Activated T-helper 1 cell treated with anti-CD3 and anti-CD28 coated beads, Interleukin-2, amount 50 U/mL, for 16 hours (primary cell): ENCODE measurements around the gene ABTB2.

ENCODE experiments used
- DNase-seq, 2 donors: peaks; one replicate each; pipeline ENCODE4 v3.0.0-alpha.2; 2020; ENCODE audit warnings: low read depth in 1 of 2, low spot score in 1 of 2

The ABTB2 gene

GRCh38 chr11:34292111-34292510, 65.7 kb downstream of the ABTB2 start:
- DNase-seq, result no peak

GRCh38 chr11:34290926-34291325, 66.9 kb downstream of the ABTB2 start:
- no peak for DNase-seq

- DNase-seq, result no peak
These were observed 69.3 kb downstream of the ABTB2 start for GRCh38 chr11:34288492-34288891.

GRCh38 chr11:34284811-34285481, 72.9 kb downstream of the ABTB2 start:
- no peak for DNase-seq

- DNase-seq, result no peak
These were observed 73.7 kb downstream of the ABTB2 start for GRCh38 chr11:34284156-34284555.

DNA sequence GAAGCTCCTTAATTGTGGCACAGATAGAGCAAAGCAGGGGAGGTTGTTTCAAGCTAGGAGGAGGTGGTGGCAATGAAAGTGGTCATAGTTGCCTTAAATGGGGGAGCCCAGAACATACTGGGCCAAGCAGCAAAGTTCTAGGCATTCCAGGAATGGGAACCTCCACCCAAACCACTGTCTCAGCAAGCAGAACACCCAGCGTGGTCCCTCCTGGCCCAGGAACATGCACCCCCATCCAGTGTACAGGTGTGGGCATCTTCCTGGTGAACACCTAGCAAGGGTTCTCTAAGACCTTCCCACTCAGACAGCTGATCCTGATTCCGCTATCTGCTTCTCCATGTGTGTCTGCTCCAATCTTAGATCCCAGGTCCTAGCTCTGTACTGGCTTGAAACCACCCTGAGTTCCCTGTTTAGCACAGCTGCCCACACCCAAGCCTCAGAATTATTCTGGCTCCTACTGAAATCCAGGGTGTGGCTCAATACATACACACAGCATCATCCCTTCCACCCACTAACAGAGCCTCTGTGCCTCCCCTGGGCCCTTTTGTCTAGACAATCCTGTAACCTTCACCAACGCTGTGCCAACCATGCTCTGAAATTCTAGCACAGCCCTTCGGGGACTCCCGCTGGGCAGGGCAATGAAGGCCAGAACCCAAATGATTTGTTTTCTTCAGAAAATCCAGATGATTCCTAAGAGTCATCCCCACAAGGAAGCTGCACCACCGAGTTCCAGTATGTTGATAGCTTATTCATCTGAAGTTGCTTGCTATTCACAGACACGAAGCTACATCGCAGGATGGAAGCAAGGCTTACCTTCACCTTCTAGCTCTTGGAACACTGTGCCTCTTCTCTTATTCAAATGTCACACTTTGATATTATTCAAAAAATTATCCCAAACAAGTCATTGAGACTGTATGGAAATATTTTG, 76.6 kb downstream of the ABTB2 start:
- no peak for DNase-seq

DNA sequence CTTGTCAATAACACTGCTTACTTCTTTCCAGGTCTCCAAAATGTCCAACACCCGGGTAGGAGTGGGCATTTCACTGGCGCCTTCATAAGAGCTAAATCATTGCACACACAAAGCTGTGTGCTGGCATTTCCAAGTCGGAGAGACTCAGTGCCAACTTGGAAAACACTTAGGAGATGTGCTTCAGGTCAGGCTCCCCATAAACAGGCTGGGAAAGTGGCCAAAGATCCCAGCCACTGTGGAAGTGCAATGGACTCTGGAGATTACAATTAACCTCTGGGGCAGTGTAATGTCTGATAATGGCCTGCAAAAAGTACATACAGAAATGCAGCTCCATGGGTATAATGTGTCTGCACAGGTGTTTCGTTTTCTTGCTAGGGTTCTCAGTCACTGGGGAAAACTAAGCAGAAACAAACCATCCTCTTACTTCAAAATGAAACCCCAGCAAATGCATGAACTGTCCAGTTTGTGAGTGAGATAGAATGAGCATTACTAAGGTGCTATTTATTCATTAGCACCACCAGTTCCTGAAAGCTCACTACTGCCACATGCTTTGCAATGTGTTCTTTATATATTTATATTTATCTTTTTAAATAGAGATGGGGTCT, 79.0 kb downstream of the ABTB2 start:
- no peak for DNase-seq

DNA sequence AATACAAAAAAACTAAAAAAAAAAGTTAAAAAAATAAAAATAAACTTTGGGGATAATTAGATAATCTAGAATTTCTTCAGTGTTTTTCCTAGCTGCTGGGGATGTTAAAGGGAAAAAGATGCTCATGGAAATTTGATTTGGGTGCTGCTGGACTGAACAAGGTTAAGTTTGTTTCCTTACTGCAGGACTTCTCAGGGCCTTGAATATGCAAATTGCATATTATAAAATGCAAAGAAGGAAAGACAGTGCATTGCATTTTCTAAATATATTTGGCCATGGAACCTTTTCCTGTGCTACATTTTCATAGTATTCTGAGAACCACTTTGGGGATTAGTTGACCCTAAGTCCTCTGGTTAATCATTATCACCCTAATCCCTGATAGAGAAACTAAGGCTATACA, 79.6 kb downstream of the ABTB2 start:
- DNase-seq, result no peak

DNA sequence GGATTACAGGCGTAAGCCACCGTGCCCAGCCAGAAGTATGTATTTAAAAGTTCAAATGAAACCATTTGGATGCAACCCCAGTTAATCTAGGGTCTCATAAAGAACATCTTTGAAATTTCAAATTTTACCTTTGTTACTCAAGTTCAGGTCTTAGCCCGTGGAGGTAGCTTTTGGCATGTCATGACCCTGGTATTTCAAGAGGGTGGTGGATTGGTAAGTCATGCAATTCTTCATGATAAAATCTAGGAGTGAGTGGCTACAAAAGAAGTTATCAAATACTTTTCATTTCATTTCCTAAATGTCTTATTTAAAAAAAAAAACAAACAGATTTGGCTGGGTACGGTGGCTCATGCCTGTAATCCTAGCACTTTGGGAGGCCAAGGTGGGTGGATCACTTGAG, 80.6 kb downstream of the ABTB2 start:
- DNase-seq, result no peak

DNA sequence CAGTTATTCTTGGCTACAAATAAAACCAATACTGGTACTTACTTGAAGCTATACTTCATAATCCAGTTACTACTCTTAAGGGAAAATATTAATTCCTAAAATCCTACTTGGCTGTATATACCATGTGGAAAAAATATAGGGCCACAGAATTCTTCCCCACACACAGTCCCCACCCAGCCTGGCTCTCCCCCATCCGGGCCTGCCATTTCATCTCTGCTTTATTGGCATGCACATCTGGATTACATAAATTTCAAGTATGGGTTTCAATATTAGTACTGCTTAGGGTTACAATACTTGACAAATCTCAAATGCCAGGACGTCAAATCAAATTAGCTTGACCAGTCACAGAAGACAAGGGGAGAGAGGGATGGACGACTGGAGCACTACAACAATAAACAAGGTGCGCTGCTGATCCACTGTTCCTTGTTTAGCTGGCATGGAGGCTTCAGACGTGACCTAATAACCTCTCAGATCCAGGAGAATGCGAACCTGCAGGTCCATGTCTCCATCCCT, 81.4 kb downstream of the ABTB2 start:
- no peak for DNase-seq

GRCh38 chr11:34275486-34275885, 82.3 kb downstream of the ABTB2 start:
- no peak for DNase-seq

- DNase-seq, result no peak
These were observed 83.0 kb downstream of the ABTB2 start for GRCh38 chr11:34274712-34275398.

- DNase-seq, result no peak
These were observed 84.7 kb downstream of the ABTB2 start for GRCh38 chr11:34273099-34273498.

DNA sequence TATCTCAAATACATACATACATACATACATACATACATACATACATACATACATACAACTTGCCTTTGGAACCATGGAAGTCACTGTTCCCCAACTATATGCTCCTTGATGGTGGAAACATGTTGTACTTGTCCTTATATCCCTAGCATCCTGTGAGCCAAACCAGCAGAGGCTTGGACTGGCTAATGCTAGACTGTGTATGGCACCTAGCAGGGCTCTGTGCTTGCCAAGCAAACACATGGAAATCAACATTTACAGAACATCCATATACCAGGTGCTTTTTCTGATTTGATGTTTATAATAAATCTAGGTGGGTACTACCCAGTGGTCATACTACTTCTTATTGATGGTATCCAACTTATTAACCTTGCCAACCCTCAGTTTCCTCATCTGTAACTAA, 86.1 kb downstream of the ABTB2 start:
- DNase-seq, result no peak

DNA sequence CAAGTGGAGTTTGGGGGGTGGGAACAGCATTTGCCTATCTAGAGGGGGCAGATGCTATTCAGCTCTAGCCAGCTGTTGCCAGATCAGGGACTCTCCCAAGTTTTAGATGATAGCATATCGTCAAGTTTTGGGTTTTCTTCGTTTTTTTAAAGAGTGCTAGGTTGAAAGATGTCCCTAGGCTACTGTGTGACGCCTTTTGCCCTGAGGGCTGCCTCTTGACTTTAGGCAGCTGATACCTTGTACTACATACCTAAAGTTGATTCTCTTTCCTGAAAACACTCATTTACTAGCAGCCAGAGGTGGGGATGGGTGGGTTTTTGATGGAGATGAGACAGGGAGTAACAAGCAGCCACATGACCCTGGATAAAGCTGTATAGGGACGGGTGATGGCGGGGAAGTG, 87.1 kb downstream of the ABTB2 start:
- DNase-seq, result no peak

GRCh38 chr11:34269694-34270245, 88.0 kb downstream of the ABTB2 start:
- DNase-seq, result no peak

GRCh38 chr11:34268906-34269430, 88.8 kb downstream of the ABTB2 start:
- DNase-seq, result no peak

- DNase-seq, result no peak
These were observed 90.4 kb downstream of the ABTB2 start for GRCh38 chr11:34267417-34267816.

- no peak for DNase-seq
These were observed 90.8 kb downstream of the ABTB2 start for GRCh38 chr11:34267013-34267412.

GRCh38 chr11:34266090-34266912, 91.5 kb downstream of the ABTB2 start:
- no peak for DNase-seq
